Neural progenitor cell (in vitro differentiated cells): Measurements from ENCODE around the gene TFG. TPM values are rescaled to one million over a fixed set of nuclear protein-coding genes. Genes with fewer than 3 reads are reported as not detected.

Experiments used
- DNase-seq: peaks from one replicate; pipeline ENCODE4 v3.0.0-alpha.2; 2016; ENCODE audit warnings: low spot score
- H2AFZ ChIP-seq: fragments of 200-600 bp; sonication (generic); replicated peaks from 2 replicates; pipeline ENCODE4 v1.6.1; 2016; ENCODE audit warnings: antibody characterized with exemption
- H3F3A ChIP-seq: fragments of 200-600 bp; sonication (generic); 2 replicates; pipeline ENCODE4 v1.6.1; 2016; ENCODE audit warnings: antibody characterized with exemption, low read depth
- H3K27ac ChIP-seq: fragments of 200-600 bp; sonication (generic); 2 replicates; pipeline ENCODE4 v1.5.1; 2016; ENCODE audit warnings: mild to moderate bottlenecking
- H3K27me3 ChIP-seq: fragments of 200-600 bp; sonication (generic); 2 replicates; pipeline ENCODE4 v1.6.1; 2016; ENCODE audit warnings: mild to moderate bottlenecking, moderate library complexity
- H3K36me3 ChIP-seq: fragments of 200-600 bp; sonication (generic); 2 replicates; pipeline ENCODE4 v1.5.1; 2016
- H3K4me1 ChIP-seq: fragments of 200-600 bp; sonication (generic); 2 replicates; pipeline ENCODE4 v1.6.1; 2016; ENCODE audit warnings: mixed run types
- H3K4me2 ChIP-seq: fragments of 200-600 bp; sonication (generic); 2 replicates; pipeline ENCODE4 v1.6.1; 2016
- H3K4me3 ChIP-seq: fragments of 200-600 bp; sonication (generic); 2 replicates; pipeline ENCODE4 v1.5.1; 2016
- H3K79me2 ChIP-seq: fragments of 200-600 bp; sonication (generic); 2 replicates; pipeline ENCODE4 v1.6.1; 2016; ENCODE audit warnings: low read depth
- H3K9ac ChIP-seq: fragments of 200-600 bp; sonication (generic); 2 replicates; pipeline ENCODE4 v1.6.1; 2016
- H3K9me3 ChIP-seq: fragments of 200-600 bp; sonication (generic); 2 replicates; pipeline ENCODE4 v1.5.1; 2016; ENCODE audit warnings: low read depth
- H4K20me1 ChIP-seq: fragments of 200-600 bp; sonication (generic); 2 replicates; pipeline ENCODE4 v1.6.1; 2016; ENCODE audit warnings: low read depth
- H3K27ac Mint-ChIP-seq: 3 replicates; pipeline ENCODE4 v1.8.0; 2021; ENCODE audit warnings: mixed read lengths
- H3K27me3 Mint-ChIP-seq: 2 replicates; pipeline ENCODE4 v1.8.0; 2022; ENCODE audit warnings: low read depth, mild to moderate bottlenecking, inconsistent platforms, moderate library complexity, mixed read lengths; ENCODE audit not compliant: insufficient read depth
- H3K36me3 Mint-ChIP-seq: 3 replicates; pipeline ENCODE4 v1.8.0; 2021; ENCODE audit warnings: mixed read lengths
- H3K4me1 Mint-ChIP-seq: 3 replicates; pipeline ENCODE4 v1.8.0; 2021; ENCODE audit warnings: mixed read lengths
- H3K4me3 Mint-ChIP-seq: 3 replicates; pipeline ENCODE4 v1.8.0; 2021; ENCODE audit warnings: mild to moderate bottlenecking, moderate library complexity, mixed read lengths
- H3K9me3 Mint-ChIP-seq: 3 replicates; pipeline ENCODE4 v1.8.0; 2020; ENCODE audit warnings: mixed read lengths
- EZH2 ChIP-seq: fragments of 200-600 bp; sonication (generic); IDR thresholded peaks from 2 replicates; pipeline ENCODE4 v1.6.1; 2017; ENCODE audit warnings: antibody characterized with exemption, mild to moderate bottlenecking, moderate library complexity
- EZH2phosphoT487 ChIP-seq: fragments of 200-600 bp; sonication (generic); IDR thresholded peaks from 2 replicates; pipeline ENCODE4 v1.6.1; 2017; ENCODE audit warnings: antibody characterized with exemption
- total RNA-seq: library from RNA; depleted of rRNA; stranded (reverse); fragments of >200 nt; gene quantifications from 2 replicates; pipeline ENCODE4 v1.2.3, GENCODE V29; 2015; ENCODE audit warnings: low replicate concordance
- TF ChIP-seq, protein P1 (sequence below): fragments of 200-600 bp; sonication (generic); IDR thresholded peaks from 2 replicates; pipeline ENCODE4 v1.5.1; 2017; ENCODE audit warnings: antibody characterized with exemption, mild to moderate bottlenecking

The TFG gene
- total RNA-seq, 1 donor from 2014 or later: 105 TPM

DNA sequence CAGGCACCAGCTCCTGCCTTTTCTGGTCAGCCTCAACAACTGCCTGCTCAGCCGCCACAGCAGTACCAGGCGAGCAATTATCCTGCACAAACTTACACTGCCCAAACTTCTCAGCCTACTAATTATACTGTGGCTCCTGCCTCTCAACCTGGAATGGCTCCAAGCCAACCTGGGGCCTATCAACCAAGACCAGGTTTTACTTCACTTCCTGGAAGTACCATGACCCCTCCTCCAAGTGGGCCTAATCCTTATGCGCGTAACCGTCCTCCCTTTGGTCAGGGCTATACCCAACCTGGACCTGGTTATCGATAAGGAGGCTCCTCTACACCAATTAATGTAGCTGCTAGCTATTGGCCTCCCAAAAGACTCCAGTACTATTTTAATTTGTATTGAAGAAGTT lies 38.9 kb downstream of the TFG start:
- no peaks in the 10 kb centered on the region for H4K20me1 ChIP-seq
- peaks cover 31% of the 10 kb centered on the region for H3K36me3 Mint-ChIP-seq
- peaks cover 29% of the 10 kb centered on the region for H3K36me3 ChIP-seq

DNA sequence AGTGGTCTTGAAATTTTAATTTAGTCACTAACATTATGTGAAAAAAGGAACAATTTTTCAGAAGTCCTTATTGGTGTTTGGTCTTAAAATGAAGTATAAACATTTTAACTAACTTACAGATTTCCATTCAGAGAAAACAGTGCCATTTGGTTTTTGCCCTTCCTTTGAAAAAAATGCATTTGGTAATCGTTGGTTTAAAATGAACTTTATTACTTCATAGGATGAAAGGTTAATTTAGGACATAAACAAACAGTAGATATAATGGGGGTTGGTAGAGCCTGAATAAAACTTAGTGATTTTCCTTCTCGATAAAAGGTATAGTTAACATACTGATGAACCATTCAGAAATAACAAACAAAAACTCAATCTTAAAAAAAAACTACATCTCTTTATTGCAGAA lies 39.7 kb downstream of the TFG start:
- no peak overlapping the region for H3K4me3 ChIP-seq
- H3K4me3 Mint-ChIP-seq: no peak overlapping the region
- H3K9me3 ChIP-seq: no peaks in the 10 kb centered on the region
- H2AFZ ChIP-seq: no peak overlapping the region
- H3K36me3 ChIP-seq: peaks cover 22% of the 10 kb centered on the region
- peaks cover 33% of the 10 kb centered on the region for H3K36me3 Mint-ChIP-seq
- H3K9me3 Mint-ChIP-seq: no peaks in the 10 kb centered on the region
- no peaks in the 10 kb centered on the region for H3K4me1 ChIP-seq
- H3K27me3 ChIP-seq: no peaks in the 10 kb centered on the region
- H3K27ac Mint-ChIP-seq: no peak overlapping the region
- H3K9ac ChIP-seq: no peak overlapping the region
- no peaks in the 10 kb centered on the region for H3K27me3 Mint-ChIP-seq
- no peak for TF ChIP-seq EZH2
- no peak for DNase-seq
- H3K4me1 Mint-ChIP-seq: no peaks in the 10 kb centered on the region
- no peaks in the 10 kb centered on the region for H3K79me2 ChIP-seq
- no peaks in the 10 kb centered on the region for H4K20me1 ChIP-seq
- no peak overlapping the region for H3K27ac ChIP-seq
- H3F3A ChIP-seq: no peaks in the 10 kb centered on the region
- H3K4me2 ChIP-seq: no peak overlapping the region

More for the DNA sequence above, 38.9 kb downstream of the TFG start:
- DNase-seq: no peak
- Histone ChIP-seq H3K27me3 (no peaks in the 10 kb centered on the region), H3K79me2 (no peaks in the 10 kb centered on the region), H3K4me3 (no peak overlapping the region), H3K4me1 (no peaks in the 10 kb centered on the region), H3K4me2 (no peak overlapping the region), H3K9me3 (no peaks in the 10 kb centered on the region), H3K9ac (no peak overlapping the region), H3F3A (no peaks in the 10 kb centered on the region), H3K27ac (no peak overlapping the region), H2AFZ (no peak overlapping the region)
- TF ChIP-seq EZH2 (no peak), EZH2phosphoT487 (no peak)
- TF ChIP-seq, protein P1, sequence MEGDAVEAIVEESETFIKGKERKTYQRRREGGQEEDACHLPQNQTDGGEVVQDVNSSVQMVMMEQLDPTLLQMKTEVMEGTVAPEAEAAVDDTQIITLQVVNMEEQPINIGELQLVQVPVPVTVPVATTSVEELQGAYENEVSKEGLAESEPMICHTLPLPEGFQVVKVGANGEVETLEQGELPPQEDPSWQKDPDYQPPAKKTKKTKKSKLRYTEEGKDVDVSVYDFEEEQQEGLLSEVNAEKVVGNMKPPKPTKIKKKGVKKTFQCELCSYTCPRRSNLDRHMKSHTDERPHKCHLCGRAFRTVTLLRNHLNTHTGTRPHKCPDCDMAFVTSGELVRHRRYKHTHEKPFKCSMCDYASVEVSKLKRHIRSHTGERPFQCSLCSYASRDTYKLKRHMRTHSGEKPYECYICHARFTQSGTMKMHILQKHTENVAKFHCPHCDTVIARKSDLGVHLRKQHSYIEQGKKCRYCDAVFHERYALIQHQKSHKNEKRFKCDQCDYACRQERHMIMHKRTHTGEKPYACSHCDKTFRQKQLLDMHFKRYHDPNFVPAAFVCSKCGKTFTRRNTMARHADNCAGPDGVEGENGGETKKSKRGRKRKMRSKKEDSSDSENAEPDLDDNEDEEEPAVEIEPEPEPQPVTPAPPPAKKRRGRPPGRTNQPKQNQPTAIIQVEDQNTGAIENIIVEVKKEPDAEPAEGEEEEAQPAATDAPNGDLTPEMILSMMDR: no peak
- Mint-ChIP-seq H3K9me3 (no peaks in the 10 kb centered on the region), H3K27me3 (no peaks in the 10 kb centered on the region), H3K4me3 (no peak overlapping the region), H3K27ac (no peak overlapping the region), H3K4me1 (no peaks in the 10 kb centered on the region)

DNA sequence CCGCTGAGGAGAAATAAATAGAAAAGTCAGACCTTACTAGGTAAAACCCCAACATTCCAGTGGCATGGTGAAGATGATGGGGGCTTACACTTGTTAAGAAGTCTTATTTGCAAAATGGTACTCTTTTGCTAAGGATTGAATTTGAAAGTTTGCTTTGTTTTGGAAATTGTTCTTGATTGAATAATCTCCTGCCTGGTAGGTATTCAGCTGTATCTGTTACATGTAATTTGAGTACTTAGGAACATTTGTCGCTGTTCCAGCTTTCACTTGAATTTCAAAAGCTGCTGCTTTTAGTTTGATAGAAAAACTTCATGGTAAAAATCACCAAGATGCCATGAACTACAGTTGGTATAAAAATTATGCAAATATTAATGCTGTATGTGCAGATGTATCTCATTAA lies 44.6 kb downstream of the TFG start:
- Histone ChIP-seq H3K9ac (no peak overlapping the region), H3K9me3 (no peaks in the 10 kb centered on the region), H3K79me2 (no peaks in the 10 kb centered on the region), H3K4me2 (no peak overlapping the region), H4K20me1 (no peaks in the 10 kb centered on the region), H3K27me3 (no peaks in the 10 kb centered on the region), H3K27ac (no peak overlapping the region), H3K4me3 (no peak overlapping the region), H3K4me1 (no peaks in the 10 kb centered on the region), H2AFZ (no peak overlapping the region), H3F3A (no peaks in the 10 kb centered on the region), H3K36me3 (peaks cover 15% of the 10 kb centered on the region)
- Mint-ChIP-seq H3K4me3 (no peak overlapping the region), H3K9me3 (no peaks in the 10 kb centered on the region), H3K27ac (no peak overlapping the region), H3K27me3 (no peaks in the 10 kb centered on the region), H3K36me3 (peaks cover 17% of the 10 kb centered on the region), H3K4me1 (no peaks in the 10 kb centered on the region)
- DNase-seq: no peak
- TF ChIP-seq, protein P1: no peak
- TF ChIP-seq EZH2: no peak
- TF ChIP-seq EZH2phosphoT487: no peak

DNA sequence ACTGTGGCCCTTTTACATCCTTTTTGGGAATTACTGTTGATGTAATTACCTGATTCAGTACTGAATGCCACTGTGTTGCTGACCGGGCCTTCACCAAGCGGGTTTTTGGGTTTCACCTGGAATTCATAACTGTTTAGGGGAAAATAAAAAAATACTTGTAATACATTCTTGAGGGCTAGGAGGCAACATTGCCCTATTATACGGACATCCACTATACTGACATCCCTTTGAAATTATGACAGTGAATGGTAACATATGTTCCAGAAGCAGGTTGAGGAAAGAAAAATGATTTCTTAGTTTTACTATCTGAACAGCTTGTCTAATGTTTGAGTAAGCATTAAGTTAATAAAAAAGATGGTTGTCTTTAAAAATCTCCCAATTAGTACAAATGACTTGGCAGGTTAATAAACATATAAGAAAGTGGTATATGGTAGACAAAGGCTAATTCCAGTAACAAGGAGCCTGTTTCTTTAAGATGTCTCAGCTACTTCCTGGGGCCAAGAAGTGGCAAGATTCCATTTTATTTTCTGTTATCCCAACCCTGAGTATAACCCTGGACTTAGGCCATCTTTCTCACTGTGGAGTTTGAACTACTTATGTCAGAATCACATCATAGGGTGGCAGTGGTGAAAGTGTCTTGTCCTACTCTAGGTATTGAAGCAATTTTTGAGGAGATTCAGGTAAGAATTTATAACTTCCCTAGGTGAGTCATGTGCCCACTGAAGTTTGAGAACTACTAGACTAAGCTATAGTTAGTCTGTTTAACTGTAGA lies 45.5 kb downstream of the TFG start:
- no peak overlapping the region for H3K27ac ChIP-seq

More for the DNA sequence above, 45.5 kb downstream of the TFG start:
- H3K79me2 ChIP-seq: no peaks in the 10 kb centered on the region
- Mint-ChIP-seq H3K4me1 (no peaks in the 10 kb centered on the region), H3K36me3 (peaks cover 14% of the 10 kb centered on the region), H3K27ac (no peak overlapping the region), H3K4me3 (no peak overlapping the region), H3K9me3 (no peaks in the 10 kb centered on the region), H3K27me3 (no peaks in the 10 kb centered on the region)
- DNase-seq: no peak
- no peak overlapping the region for H3K4me3 ChIP-seq
- no peaks in the 10 kb centered on the region for H3K9me3 ChIP-seq
- no peaks in the 10 kb centered on the region for H3F3A ChIP-seq
- H2AFZ ChIP-seq: no peak overlapping the region
- H3K9ac ChIP-seq: no peak overlapping the region
- H3K27me3 ChIP-seq: no peaks in the 10 kb centered on the region
- H4K20me1 ChIP-seq: no peaks in the 10 kb centered on the region
- H3K4me2 ChIP-seq: no peak overlapping the region
- no peaks in the 10 kb centered on the region for H3K4me1 ChIP-seq
- no peak for TF ChIP-seq EZH2phosphoT487
- TF ChIP-seq EZH2: no peak
- TF ChIP-seq, protein P1: no peak
- H3K36me3 ChIP-seq: peaks cover 12% of the 10 kb centered on the region
